Right lobe of liver (tissue), 4 donors: Measurements from ENCODE around the gene LRMDA.

Experiments
- CTCF ChIP-seq, 4 donors: fragments of 200-600 bp in 3 of 4; fragments of 450-650 bp in 1 of 4; IDR thresholded peaks; one replicate each; pipeline versions ENCODE4 v1.5.1 to v1.8.0; 2016 to 2022; ENCODE audit warnings: antibody characterized with exemption in 4 of 4, mild to moderate bottlenecking in 2 of 4
- POLR2A ChIP-seq: fragments of 450-650 bp; IDR thresholded peaks from one replicate; pipeline ENCODE4 v1.6.1; 2017; ENCODE audit warnings: antibody characterized with exemption, mild to moderate bottlenecking
- donor health status: DM: no; HTN: no; CAD: no.
- donor health status: DM: no; HTN: no; CAD: no.
- donor health status: DM: no; HTN: yes; CAD: no.

GRCh38 chr10:76540331-76540730, 1108.9 kb downstream of the LRMDA start:
- TF ChIP-seq CTCF (IDR thresholded peaks at IDR 0.05) (no peak), POLR2A (no peak)
